ENCODE results near the gene ACTN3.

Gene ACTN3

GRCh38 chr11:66555416-66555815 lies 8.7 kb downstream of the ACTN3 start:
- H3K4me3 ChIP-seq (ENCODE audit: low read depth, low read length) = no peak overlapping the region
- TF ChIP-seq CTCF (IDR thresholded peaks at IDR 0.05; ENCODE audit: low read depth, low read length) = no peak

GRCh38 chr11:66556086-66556485 lies 9.4 kb downstream of the ACTN3 start:
- H3K4me3 ChIP-seq (ENCODE audit: low read depth, low read length) = no peak overlapping the region
- no peak for TF ChIP-seq CTCF (IDR thresholded peaks at IDR 0.05; ENCODE audit: low read depth, low read length)

- no peak for TF ChIP-seq CTCF (IDR thresholded peaks at IDR 0.05; ENCODE audit: low read depth, low read length)
- H3K4me3 ChIP-seq (ENCODE audit: low read depth, low read length) = no peak overlapping the region
Measured at GRCh38 chr11:66557733-66558326, 11.1 kb downstream of the ACTN3 start.

- no peak overlapping the region for H3K4me3 ChIP-seq (ENCODE audit: low read depth, low read length)
- TF ChIP-seq CTCF (IDR thresholded peaks at IDR 0.05; ENCODE audit: low read depth, low read length) = no peak
Measured at GRCh38 chr11:66559142-66559865, 12.6 kb downstream of the ACTN3 start.

GRCh38 chr11:66559866-66560676 lies 13.4 kb downstream of the ACTN3 start:
- TF ChIP-seq CTCF (IDR thresholded peaks at IDR 0.05; ENCODE audit: low read depth, low read length) = no peak
- H3K4me3 ChIP-seq (ENCODE audit: low read depth, low read length) = no peak overlapping the region

- no peak for TF ChIP-seq CTCF (IDR thresholded peaks at IDR 0.05; ENCODE audit: low read depth, low read length)
- no peak overlapping the region for H3K4me3 ChIP-seq (ENCODE audit: low read depth, low read length)
Measured at GRCh38 chr11:66561178-66561974, 14.7 kb downstream of the ACTN3 start.

Data from WI38 (cell line).